SKM-1 treated with dmso at 0.1 percent for 144 hours (cell line): ENCODE results near the gene MAP3K2.

Experiments used
- DNase-seq: peaks from one replicate; lab custom pipeline; 2025; ENCODE audit not compliant: unreplicated experiment; lab: John Stamatoyannopoulos, UW

The MAP3K2 gene

DNA sequence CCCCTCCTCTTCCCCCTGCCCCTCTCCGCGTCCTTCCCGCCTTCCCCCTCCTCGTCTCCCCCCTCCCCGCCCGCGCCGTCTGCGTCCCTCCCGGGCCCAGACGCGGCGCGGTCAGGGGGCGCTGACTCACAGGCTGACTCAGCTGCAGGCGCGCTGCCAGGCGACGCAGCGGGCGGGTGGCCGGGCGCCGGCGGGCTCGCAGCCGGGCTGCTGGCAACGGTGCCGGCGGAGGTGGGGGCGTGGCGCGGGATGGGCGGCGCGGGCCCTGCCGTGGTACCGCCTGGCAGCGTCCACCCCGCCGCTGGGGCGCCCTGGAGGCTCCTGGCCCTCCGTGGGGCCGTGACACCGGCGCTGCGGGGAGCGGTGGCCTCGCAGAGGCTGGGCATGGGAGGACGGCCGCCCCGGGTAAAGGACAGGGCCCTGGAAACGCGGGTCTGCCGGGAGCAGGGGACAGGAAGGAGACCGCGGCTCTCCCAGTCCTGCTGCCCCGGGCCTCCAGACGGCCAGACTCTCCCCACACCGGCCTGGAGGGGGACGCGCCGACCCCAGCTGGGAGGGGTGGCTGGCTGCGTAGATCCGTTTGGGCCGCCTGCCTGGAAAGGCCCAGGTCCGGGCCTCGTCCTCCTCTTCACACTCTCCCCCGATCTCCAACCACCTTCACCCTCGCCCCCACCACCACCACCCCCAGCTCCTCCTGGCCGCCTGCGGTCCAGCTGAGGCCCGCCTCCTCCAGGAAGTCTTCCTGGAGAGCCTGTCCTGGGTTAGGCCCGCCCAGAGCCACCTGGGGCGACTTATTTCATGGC is 20.4 kb upstream of the MAP3K2 start:
- peak; percentile 72 for DNase-seq

DNA sequence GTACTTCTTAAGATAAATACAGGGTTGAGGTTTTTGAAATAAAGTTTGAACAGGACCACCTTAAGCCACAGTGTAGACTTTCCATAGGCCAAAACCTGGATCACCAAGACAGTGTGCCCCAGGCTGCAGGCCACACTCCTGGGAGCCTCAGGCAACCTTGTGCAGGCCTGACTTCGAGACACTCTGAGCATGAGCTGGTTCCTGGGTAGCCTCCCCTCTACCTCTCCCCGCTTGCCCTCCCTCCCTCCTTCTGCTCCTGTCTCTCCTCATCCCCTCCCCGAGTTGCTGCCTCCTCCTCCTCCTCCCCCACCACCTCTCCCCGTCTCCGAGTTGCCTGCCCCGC is 19.9 kb upstream of the MAP3K2 start:
- DNase-seq, result peak; percentile 65

DNA sequence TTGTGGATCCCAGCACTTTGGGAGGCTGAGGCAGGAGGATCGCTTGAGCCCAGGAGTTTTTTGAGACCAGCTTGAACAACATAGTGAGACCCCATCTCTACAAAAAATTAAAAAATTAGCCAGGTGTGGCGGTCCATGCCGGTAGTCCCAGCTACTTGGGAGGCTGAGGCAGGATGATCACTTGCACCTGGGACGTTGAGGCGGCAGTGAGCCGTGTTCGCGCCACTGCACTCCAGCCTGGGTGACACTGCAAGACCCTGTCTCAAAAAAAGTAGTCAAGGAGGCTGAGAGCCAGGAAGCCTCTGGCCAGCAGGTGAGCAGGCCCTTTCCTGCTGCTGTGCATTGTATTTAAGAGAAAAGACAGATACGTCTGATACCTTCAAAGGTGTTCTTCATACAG is 19.3 kb upstream of the MAP3K2 start:
- DNase-seq, result no peak

DNA sequence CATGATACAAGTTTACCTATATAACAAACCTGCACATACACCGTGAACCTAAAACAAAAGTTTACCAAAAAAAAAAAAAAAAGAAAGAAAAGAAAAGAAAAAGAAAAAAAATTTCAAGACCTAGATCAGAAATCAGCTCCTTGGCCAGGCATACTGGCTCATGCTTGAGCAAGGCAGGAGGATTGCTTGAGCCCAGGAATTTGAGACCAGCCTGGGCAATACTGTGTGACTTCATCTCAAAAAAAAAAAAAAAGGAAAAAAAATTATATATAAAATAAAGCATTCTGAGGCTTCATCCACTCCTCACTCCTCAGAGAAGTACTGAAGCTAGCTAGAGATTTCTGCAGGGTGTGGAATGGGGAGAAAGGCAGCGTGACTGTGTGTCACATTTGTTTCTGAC is 18.7 kb upstream of the MAP3K2 start:
- DNase-seq, result no peak

DNA sequence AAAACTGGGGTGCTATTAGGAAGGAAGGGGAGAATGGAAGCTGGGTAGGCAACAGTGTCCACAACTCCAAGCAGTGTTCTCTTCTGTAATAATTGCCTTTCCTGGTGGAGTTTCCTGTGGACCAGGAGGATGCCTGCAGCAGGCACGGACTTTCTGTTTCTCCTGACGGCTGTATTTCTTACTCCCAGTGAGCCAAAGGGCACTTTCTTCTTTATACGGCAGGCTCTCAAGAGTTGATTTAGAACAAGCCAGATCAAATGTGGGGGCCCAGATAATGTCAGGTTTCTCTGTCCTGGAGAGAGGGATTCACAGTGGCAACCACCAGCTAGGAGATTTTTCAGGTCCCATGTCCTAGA is 17.5 kb upstream of the MAP3K2 start:
- no peak for DNase-seq

DNA sequence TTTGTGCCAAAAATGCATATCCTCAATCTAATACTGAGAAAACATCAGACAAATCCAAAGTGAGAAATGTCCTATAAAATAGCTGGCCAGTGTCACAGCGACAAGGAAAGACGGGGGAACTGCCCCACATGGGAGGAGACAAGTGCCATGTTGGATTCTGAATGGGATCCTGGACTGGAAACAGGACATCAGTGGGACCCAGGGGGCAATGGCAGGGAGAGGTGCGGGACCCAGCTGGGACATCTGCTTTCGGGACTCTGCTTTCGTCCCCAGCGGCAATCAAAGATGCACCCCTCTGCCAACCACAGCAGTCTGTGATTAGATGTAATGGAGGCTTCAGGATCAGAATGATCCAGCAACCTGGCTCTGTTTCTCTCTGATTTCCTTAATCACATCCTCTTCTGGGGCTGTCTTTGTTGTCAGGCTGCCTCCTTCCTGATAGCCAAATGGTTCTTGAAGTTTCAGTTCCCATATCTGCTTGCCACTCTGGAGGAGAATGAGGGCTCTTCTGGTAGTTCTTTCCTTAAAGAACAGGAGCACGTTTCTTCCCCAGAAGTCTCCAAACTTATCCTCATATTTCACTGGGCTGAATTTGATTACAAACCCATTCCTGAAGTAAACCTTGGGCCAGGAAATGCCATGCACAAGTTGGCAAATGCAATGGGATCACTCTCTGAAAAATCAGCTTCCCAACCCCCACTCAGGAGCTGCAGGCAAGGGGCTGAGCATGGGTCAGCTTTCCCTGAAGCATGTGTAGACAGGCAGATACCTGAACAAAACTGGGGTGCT is 16.9 kb upstream of the MAP3K2 start:
- DNase-seq, result peak; percentile 53

DNA sequence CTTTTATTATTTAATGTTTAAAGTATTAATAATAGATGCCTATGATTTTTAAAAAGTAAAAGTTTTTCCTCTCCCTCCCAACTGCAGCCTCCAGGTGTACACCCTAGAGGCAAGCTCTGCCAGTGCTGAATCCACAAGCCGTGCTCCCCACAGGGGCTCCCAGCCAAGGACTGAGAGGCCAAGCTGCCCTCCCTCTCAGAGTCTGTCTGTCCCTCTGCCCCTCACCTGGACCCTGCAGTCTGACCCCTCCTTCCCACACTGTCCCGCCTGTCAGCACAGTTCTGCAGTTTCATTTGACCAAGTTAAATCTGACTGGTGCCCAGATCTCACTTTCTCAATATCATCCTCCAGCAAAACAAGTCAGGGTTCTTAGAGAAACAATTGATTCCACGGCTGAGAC is 15.7 kb upstream of the MAP3K2 start:
- no peak for DNase-seq

DNA sequence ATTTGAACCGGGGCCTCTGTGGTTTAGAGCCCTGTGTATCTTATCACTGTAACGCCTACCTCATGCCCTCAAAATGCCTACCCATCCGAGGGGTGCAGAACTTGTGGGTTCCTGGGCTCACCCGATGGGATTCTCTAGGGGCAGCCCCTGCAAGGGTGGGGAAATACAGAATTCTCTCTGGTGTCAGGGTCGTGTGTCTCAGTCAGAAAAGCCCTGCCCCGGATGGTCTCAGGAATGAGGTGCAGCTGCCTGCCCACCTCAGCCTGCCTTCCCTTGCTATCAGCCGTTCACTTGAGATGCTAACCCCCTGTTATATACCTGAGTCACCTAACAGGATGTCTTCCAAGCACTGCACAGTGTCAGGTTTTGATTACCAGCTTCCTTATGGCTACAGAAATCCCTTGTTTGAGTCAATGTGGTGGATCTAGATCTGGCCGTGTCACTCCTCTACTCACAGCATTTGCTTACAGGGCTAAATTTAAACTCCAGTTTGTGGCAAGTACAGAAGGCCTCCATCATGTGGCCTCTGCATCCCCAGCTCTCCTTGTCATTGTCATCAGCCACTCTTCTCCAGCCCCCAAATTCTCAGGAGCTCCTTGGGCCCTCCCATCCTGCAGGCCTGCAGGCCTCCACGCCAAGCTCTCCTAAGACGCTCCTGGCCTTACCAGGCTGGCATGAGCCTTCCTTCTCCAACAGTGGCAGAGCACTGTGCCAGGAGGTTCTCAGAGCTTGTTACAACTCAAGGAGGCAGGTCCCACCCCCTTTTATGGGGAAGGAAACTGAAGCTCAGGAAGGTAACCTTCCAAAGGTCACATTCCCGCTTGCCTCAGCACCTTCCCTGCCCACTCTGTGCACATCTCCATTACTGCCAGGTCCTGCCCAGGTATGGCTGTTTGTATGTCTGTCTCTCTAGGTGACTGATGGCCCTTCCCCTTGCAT is 14.3 kb upstream of the MAP3K2 start:
- DNase-seq, result no peak

DNA sequence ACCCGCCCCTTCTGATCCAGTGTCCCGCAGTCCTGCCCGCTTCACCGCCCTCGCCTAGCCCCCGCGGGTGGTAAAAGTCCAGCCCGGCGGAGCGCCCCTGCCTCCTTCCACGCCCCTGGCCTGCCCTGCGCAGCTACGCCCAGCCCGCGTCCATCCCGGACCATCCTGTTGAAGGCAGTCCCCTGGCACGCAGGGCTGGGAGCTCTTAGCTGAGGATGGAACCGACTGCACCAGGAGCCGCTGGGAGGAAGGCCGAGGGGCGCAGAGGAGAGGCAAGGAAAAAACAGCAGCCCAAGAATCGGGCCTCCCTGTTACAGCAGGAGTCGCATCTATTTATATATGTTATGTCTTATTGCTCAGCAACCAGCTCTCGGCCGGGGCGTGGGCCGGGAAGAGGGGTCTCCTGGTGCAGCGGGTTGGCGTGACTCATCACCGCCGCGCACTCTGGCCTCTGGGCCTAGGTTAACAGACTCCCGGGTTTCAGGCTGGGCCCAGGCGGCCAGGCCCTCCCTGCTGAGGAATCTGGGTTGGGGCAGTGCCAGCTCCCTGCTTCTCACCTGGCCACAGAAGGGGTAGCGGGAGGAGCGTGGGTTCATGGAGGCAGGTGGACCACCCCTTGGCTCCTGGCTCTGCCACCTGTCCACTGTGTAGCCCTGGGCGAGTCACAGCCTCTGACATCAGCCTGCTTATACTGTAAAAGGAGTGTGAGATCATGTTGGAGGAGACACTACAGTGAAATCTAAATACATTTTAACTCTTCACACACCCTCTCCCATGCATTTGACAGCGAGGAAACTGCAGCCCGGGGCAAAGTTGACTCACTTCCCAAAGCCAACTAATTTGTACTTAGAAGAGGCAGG is 13.4 kb upstream of the MAP3K2 start:
- no peak for DNase-seq

DNA sequence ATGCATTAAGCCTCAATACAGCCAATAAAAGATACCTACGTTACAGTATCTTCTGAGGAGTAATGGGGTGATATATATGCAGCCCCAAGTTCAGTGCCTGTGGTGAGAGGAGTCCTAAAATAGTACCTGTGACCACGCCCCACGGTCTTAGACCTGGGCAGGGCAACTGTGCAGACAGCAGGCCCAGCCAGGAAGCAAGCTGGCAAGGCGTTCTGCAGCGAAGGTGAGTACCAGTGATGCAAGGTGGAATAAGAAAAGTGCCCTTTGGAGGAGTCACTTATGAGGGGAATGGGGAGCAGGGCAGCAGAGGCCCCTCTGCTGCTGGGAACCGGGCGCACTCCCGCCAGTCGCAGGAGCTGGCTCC is 12.7 kb upstream of the MAP3K2 start:
- DNase-seq, result no peak

DNA sequence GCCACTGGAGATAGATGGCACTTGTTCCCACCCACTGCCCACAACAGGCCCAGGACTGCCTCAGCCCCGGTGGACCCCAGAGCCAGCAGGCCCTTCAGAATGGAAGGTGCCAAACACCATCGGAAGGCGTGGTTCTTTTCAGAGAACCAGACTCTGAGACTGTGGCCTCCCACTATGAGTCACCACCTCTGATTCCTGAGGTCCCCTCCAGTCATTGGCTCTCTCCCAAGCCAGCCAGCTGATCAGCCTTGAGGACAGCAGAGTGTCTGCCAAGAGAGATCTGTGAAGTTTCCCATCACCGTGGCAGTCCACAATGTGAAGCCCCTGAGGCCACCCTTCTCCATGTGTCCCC is 10.4 kb upstream of the MAP3K2 start:
- peak; percentile 36 for DNase-seq

DNA sequence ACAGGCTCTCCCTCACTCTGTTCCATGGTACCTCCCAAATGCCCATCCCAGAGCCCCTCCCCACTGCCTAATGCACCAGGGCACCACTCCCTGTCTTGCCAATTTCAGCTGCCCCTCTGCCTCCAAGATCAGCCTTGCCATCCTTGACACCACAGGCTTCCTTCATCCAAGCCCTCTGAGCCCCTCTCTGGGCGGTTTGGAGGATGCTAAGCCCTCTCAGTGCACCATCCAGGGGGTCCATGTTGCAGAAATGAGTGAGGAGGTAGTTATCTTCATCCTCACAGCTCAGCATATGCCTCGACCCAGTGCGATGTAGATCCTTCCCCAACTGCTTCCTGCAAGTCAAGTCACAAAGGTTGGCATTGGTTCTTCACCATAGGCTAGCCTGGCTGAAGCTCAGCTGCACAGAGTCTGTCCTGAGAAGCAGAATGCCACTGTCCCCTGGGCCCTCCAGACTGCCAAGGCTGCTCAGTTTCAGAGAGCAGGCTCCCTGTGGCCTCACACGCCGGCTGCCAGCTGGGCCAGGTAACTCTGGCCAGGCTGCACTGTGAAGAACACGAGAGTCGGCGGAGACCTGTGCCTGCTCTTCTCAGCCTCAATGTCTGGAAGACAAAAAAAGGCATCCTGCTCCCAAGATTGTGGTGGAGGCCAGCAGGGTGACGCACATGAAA is 9.9 kb upstream of the MAP3K2 start:
- no peak for DNase-seq

DNA sequence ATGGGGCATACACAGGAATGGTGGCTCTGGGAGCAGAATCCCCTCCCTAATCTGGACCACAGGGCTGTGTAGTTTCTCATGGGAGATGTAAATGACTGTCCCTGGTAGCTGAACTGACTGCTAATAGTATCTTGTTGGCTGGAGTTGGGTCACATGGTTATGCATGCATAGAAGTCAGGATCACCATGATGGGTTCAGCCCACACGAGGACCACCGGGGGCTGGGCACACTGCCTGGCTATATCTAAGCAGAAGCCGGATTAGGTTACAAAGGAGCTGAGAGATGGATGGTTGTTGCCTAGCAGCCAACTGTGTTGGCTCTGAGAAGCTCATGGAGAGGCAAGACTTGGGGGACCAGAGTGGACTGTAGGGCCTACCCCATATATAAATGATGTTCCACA is 6.7 kb upstream of the MAP3K2 start:
- DNase-seq, result no peak

DNA sequence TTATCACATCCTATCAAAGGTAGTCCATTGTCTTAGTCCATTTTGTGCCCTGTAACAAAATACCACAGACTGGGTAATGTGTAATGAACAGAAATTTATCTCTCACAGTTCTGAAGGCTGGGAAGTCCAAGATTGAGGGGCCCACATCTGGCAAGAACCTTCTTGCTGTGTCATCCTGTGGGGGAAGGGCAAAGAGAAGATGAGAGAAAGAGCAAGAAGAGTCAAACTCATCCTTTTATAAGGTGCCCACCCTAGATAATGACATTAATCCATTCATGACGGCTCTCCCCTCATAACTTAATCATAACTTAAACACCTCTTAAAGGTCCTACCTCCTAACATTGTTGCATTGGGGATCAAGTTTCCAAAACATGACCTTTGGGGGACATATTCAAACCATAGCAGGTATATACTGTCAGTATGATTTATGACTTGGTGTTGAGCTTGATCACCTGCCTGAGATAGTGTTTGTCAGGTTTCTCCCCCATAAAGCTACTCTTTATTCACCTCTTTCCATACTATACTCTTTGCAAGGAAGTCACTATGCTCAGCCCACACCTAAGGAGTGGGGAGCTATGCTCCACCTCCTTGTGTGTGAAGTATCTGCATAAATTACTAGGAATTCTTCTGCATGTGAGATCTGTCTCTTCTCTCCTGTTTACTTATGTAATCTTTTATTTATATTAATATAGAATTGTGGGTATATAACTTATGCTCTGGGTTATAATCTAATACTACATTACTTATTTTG is 5.2 kb upstream of the MAP3K2 start:
- DNase-seq, result no peak

DNA sequence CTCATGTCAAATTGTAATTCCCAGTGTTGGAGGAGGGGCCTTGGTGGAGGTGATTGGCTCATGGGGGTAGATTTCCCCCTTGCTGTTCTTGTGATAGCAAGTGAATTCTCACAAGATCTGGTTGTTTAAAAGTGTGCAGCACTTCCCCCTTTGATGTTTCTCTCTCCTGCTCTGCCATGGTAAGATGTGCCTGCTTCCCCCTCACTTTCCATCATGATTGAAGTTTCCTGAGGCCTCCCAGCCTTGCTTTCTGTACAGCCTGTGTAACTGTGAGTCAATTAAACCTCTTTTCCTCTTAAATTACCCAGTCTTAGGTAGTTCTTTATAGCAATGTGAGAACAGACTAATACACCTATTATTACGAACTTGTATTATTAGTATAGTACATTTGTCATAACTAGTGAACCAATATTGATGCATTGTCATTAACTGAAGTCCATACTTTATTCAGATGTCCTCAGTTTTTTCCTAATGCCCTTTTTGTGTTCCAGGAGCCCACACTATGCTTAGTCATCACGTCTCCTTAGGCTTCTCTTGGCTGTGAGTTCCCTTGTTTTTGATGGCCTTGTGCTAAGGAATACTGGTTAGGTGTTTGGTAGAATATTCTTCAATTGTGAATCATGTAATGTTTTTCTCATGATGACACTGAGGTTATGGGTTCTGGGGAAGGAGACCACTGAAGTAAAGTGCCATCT is 4.5 kb upstream of the MAP3K2 start:
- no peak for DNase-seq

DNA sequence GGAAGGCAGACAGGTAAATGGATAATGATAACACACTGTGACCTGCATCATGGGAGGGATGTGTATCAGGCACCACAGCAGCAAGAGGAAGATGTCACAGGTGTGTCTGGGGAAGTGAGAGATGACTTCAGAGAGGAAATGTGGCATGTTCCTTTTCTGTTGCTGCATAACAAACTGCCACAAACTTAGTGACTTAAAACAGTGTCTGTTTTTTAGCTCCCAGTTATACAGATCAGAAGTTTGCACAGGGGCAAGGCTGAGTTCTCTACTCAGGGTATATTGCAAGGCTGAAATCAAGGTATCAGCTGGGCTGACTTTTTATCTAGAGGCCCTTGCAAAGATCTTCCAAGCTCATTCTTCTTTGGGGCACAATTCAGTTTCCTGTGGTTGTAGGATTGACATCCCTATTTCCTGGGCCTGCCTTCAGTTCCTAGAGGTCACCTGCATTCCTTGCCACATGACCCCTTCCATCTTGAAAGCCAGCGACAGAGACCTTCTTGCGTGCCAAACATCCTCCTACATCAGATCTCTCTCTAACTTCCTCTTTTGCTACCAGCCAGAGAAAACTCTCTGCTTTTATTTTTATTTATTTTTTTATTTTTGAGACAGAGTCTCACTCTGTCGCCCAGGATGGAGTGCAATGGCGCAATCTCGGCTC is 2.1 kb upstream of the MAP3K2 start:
- peak; percentile 23 for DNase-seq

DNA sequence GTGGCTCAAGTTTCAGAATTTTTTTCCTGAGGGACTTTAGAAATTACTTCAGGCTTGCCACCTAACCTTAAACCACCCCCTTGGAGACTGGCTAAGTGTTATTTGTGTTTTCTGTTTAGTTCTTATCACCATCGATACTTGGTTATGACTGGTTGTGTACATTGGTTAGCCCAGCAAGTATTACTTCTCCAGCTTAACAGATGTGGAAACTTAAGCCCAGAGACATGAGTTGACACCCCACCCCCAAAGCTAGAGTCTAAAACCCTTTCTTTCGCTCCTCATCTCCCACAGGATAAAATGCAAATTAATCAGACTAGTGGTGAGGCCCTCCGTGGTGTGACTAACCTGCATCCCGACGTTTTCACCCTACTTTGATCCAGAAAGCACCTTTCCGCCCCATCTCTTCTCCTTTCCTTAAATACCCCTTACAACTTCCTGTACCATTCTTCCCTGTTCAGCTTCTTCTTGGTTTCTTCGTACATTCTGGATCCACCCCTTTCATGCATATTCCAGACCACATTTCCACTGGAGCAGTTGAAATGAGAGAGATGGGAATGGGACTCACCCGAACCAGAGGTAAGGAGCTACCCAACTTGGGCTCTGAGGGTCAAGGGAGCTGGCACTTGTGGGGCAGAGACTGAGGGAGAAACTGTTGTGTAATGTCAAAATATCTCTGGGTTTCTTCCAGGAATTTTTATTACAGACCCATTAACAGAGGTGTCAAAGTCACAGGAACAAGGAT is 819 bp upstream of the MAP3K2 start:
- DNase-seq, result no peak
